ENCODE data around the gene GPR142. TPM values are rescaled to one million over a fixed set of nuclear protein-coding genes. Genes with fewer than 3 reads are reported as not detected.

The GPR142 gene
- total RNA-seq, 6 donors from 2014 or later: 0.27 TPM; not detected in 5

- Histone ChIP-seq H3K9me3 (no peaks in the 10 kb centered on the region), H3K27ac (no peak overlapping the region), H3K4me1 (peaks cover 0 to 6% (median 2%) of the 10 kb centered on the region in 4 donors), H3K4me3 (no peak overlapping the region), H3K36me3 (no peaks in the 10 kb centered on the region), H3K27me3 (no peaks in the 10 kb centered on the region)
- ATAC-seq (ENCODE audit: low FRiP score in 2 of 2) (no peak), DNase-seq (no peak)
- WGBS, 2 donors: 81 to 88% methylated on average over 12 to 15 of the region's 15 CpGs
- TF ChIP-seq POLR2AphosphoS5 (IDR thresholded peaks at IDR 0.05) (no peak), EP300 (IDR thresholded peaks at IDR 0.05) (no peak), CTCF (IDR thresholded peaks at IDR 0.05) (no peak), POLR2A (IDR thresholded peaks at IDR 0.05) (no peak)
Observed at GRCh38 chr17:74373838-74374606, 6.7 kb downstream of the GPR142 start.

- ATAC-seq (ENCODE audit: low FRiP score in 2 of 2): no peak
- no peaks in the 10 kb centered on the region for H3K9me3 ChIP-seq
- 71 to 77% methylated on average over 3 of the region's 3 CpGs for WGBS, 2 donors
- H3K4me1 ChIP-seq: peaks cover 7 to 10% (median 8%) of the 10 kb centered on the region in 4 donors
- no peak for DNase-seq
- no peak overlapping the region for H3K27ac ChIP-seq
- TF ChIP-seq EP300 (IDR thresholded peaks at IDR 0.05) (no peak), POLR2AphosphoS5 (IDR thresholded peaks at IDR 0.05) (no peak), POLR2A (IDR thresholded peaks at IDR 0.05) (no peak), CTCF (IDR thresholded peaks at IDR 0.05) (no peak)
- H3K4me3 ChIP-seq: no peak overlapping the region
- no peaks in the 10 kb centered on the region for H3K36me3 ChIP-seq
- no peaks in the 10 kb centered on the region for H3K27me3 ChIP-seq
Observed at GRCh38 chr17:74374858-74375257, 7.6 kb downstream of the GPR142 start.

- TF ChIP-seq POLR2A (IDR thresholded peaks at IDR 0.05): no peak
- no peak for TF ChIP-seq EP300 (IDR thresholded peaks at IDR 0.05)
- TF ChIP-seq POLR2AphosphoS5 (IDR thresholded peaks at IDR 0.05): no peak
- peak; percentile 88 to 97 (median 94) for TF ChIP-seq CTCF (IDR thresholded peaks at IDR 0.05)
- H3K4me3 ChIP-seq: peak overlapping the region in 2 of 4 donors; percentile 16 to 23
- H3K36me3 ChIP-seq: no peaks in the 10 kb centered on the region
- peak; percentile 91 to 93 for DNase-seq
- H3K27me3 ChIP-seq: no peaks in the 10 kb centered on the region
- H3K4me1 ChIP-seq: peaks cover 12 to 21% (median 16%) of the 10 kb centered on the region in 4 donors
- 12 to 17% methylated on average over 14 to 20 of the region's 20 CpGs for WGBS, 2 donors
- no peaks in the 10 kb centered on the region for H3K9me3 ChIP-seq
- H3K27ac ChIP-seq: peak overlapping the region in 2 of 4 donors; percentile 32 to 68
- ATAC-seq (ENCODE audit: low FRiP score in 2 of 2): peak; percentile 89 to 95
Observed at GRCh38 chr17:74379495-74380085, 12.3 kb downstream of the GPR142 start.

GRCh38 chr17:74380086-74380958 lies 13.0 kb downstream of the GPR142 start:
- 14 to 42% methylated on average over 12 to 17 of the region's 17 CpGs for WGBS, 2 donors
- DNase-seq (peak in 1 of 2 donors; percentile 70), ATAC-seq (ENCODE audit: low FRiP score in 2 of 2) (peak; percentile 30 to 77)
- Histone ChIP-seq H3K27me3 (no peaks in the 10 kb centered on the region), H3K27ac (peak overlapping the region; percentile 20 to 68 (median 40)), H3K36me3 (no peaks in the 10 kb centered on the region), H3K4me3 (no peak overlapping the region), H3K9me3 (no peaks in the 10 kb centered on the region), H3K4me1 (peaks cover 12 to 21% (median 16%) of the 10 kb centered on the region in 4 donors)
- TF ChIP-seq POLR2A (IDR thresholded peaks at IDR 0.05) (peak in 1 of 4 donors; percentile 15), EP300 (IDR thresholded peaks at IDR 0.05) (no peak), CTCF (IDR thresholded peaks at IDR 0.05) (peak in 2 of 6 experiments; percentile 33 to 49), POLR2AphosphoS5 (IDR thresholded peaks at IDR 0.05) (no peak)
